Stimulated activated CD8-positive, alpha-beta memory T cell treated with anti-CD3 and anti-CD28 coated beads, Interleukin-7, amount 100 ng/mL, for 24 hours (primary cell): ENCODE results near the gene LFNG.
"Not testable (repeated sequence)": the region's sequence is repeated elsewhere in the genome, so short reads cannot be mapped to it uniquely, and the experiment has no call there.

Source experiments
- DNase-seq: peaks from one replicate; pipeline ENCODE4 v3.0.0-alpha.2; 2020; ENCODE audit warnings: low read depth

Gene LFNG

GRCh38 chr7:2530071-2530987 lies 10.8 kb downstream of the LFNG start:
- DNase-seq, result no peak

- DNase-seq, result not testable (repeated sequence)
Measured at GRCh38 chr7:2530994-2531795, 11.6 kb downstream of the LFNG start.

- DNase-seq, result not testable (repeated sequence)
Measured at GRCh38 chr7:2531796-2532110, 12.2 kb downstream of the LFNG start.

GRCh38 chr7:2532199-2532772 lies 12.7 kb downstream of the LFNG start:
- not testable (repeated sequence) for DNase-seq

GRCh38 chr7:2532816-2533215 lies 13.2 kb downstream of the LFNG start:
- not testable (repeated sequence) for DNase-seq

- DNase-seq, result not testable (repeated sequence)
Measured at GRCh38 chr7:2533566-2533965, 14.0 kb downstream of the LFNG start.

GRCh38 chr7:2534214-2534613 lies 14.6 kb downstream of the LFNG start:
- not testable (repeated sequence) for DNase-seq

- not testable (repeated sequence) for DNase-seq
Measured at GRCh38 chr7:2535872-2536627, 16.5 kb downstream of the LFNG start.

GRCh38 chr7:2537981-2538851 lies 18.6 kb downstream of the LFNG start:
- no peak for DNase-seq

- no peak for DNase-seq
Measured at GRCh38 chr7:2539031-2539911, 19.7 kb downstream of the LFNG start.

- no peak for DNase-seq
Measured at GRCh38 chr7:2540133-2540532, 20.6 kb downstream of the LFNG start.

- DNase-seq, result no peak
Measured at GRCh38 chr7:2540641-2541051, 21.1 kb downstream of the LFNG start.

GRCh38 chr7:2541291-2542010 lies 21.9 kb downstream of the LFNG start:
- no peak for DNase-seq

- no peak for DNase-seq
Measured at GRCh38 chr7:2542011-2542915, 22.7 kb downstream of the LFNG start.

- no peak for DNase-seq
Measured at GRCh38 chr7:2542916-2543871, 23.6 kb downstream of the LFNG start.

- no peak for DNase-seq
Measured at GRCh38 chr7:2544541-2545188, 25.1 kb downstream of the LFNG start.
